Spleen (tissue), 11 donors: ENCODE results near the gene HACD1. TPM values are rescaled to one million over a fixed set of nuclear protein-coding genes. Genes with fewer than 3 reads are reported as not detected.
"Not testable (repeated sequence)": the region's sequence is repeated elsewhere in the genome, so short reads cannot be mapped to it uniquely, and the experiment has no call there.

Experiments
- DNase-seq: peaks from one replicate; pipeline ENCODE4 v3.0.0-alpha.2; 2020
- H3K27ac ChIP-seq, 8 donors: fragments of 200-600 bp; sonication (generic) in 7 of 8; 1 replicate in 4 of 8; 2 replicates in 4 of 8; pipeline versions ENCODE4 v1.5.0 to v1.8.0; 2016 to 2021; ENCODE audit warnings: inconsistent platforms in 4 of 8, mild to moderate bottlenecking in 4 of 8, moderate library complexity in 1 of 8
- H3K27me3 ChIP-seq, 7 donors: fragments of 200-600 bp; sonication (generic) in 6 of 7; replicated peaks in 1 of 7; 1 replicate in 4 of 7; 2 replicates in 3 of 7; pipeline versions ENCODE4 v1.5.0 to v1.8.0; 2016 to 2021; ENCODE audit warnings: inconsistent platforms in 3 of 7, mild to moderate bottlenecking in 1 of 7
- H3K36me3 ChIP-seq, 6 donors: fragments of 200-600 bp; sonication (generic) in 5 of 6; 1 replicate in 4 of 6; 2 replicates in 2 of 6; pipeline versions ENCODE4 v1.5.0 to v1.8.0; 2016 to 2021; ENCODE audit warnings: inconsistent platforms in 2 of 6
- H3K4me1 ChIP-seq, 6 donors: fragments of 200-600 bp; sonication (generic) in 5 of 6; 1 replicate in 3 of 6; 2 replicates in 3 of 6; pipeline versions ENCODE4 v1.5.0 to v1.8.0; 2016 to 2021; ENCODE audit warnings: inconsistent platforms in 3 of 6
- H3K4me3 ChIP-seq, 8 donors: fragments of 200-600 bp; sonication (generic) in 7 of 8; 1 replicate in 4 of 8; 2 replicates in 4 of 8; pipeline versions ENCODE4 v1.5.0 to v1.8.0; 2016 to 2021; ENCODE audit warnings: inconsistent platforms in 4 of 8, mild to moderate bottlenecking in 4 of 8, moderate library complexity in 2 of 8
- H3K9me3 ChIP-seq, 8 donors: fragments of 200-600 bp; sonication (generic) in 7 of 8; 1 replicate in 4 of 8; 2 replicates in 4 of 8; pipeline versions ENCODE4 v1.5.0 to v1.8.0; 2016 to 2021; ENCODE audit warnings: inconsistent platforms in 4 of 8
- CTCF ChIP-seq, 11 experiments: fragments of 200-600 bp in 7 of 11; fragments of 450-650 bp in 4 of 11; sonication (generic) in 4 of 11; IDR thresholded peaks in 8 of 11; conservative IDR thresholded peaks in 3 of 11; 1 replicate in 7 of 11; 2 replicates in 4 of 11; pipeline versions ENCODE4 v1.4.0 to v1.8.0; 2016 to 2021; ENCODE audit warnings: antibody characterized with exemption in 11 of 11, inconsistent platforms in 4 of 11, mild to moderate bottlenecking in 1 of 11
- POLR2A ChIP-seq, 3 donors: fragments of 450-650 bp; IDR thresholded peaks; one replicate each; pipeline ENCODE4 v1.5.1; 2017; ENCODE audit warnings: antibody characterized with exemption in 3 of 3, mild to moderate bottlenecking in 1 of 3
- POLR2AphosphoS5 ChIP-seq, 3 donors: sonication (generic); formaldehyde crosslinking; IDR thresholded peaks; one replicate each; pipeline ENCODE4 v1.5.1; 2017; ENCODE audit warnings: antibody characterized with exemption in 3 of 3
- WGBS, 5 donors: extraction: QIAGEN DNeasy Blood & Tissue Kit in 3 of 5; methylation state at CpG; one replicate each; pipeline versions ENCODE4 v1.1.5 to v1.1.7; 2013 to 2018; 5-methylcytosine and 5-hydroxymethylcytosine counted together
- intact Hi-C: fragments of 100-400 bp; cut with DNase I; formaldehyde crosslinking; loops from one replicate; pipeline ENCODE4 v1.15.0; 2023; ENCODE audit warnings: low total_unique reads
- polyA plus RNA-seq, 3 donors: library from polyadenylated mRNA; stranded (reverse); fragments of 200-250 nt; gene quantifications; one replicate each; pipeline ENCODE4 v1.2.1, GENCODE V29; 2013
- total RNA-seq, 7 donors: library from RNA; depleted of rRNA in 3 of 7; stranded (reverse); fragments of >200 nt in 3 of 7; fragmentation: NEBNext Ultra II Directional in 4 of 7; extraction: Animal tissue kit (Norgen Biotek cat#: 25700) in 4 of 7; gene quantifications; one replicate each; pipeline versions ENCODE4 v1.1.0 to v1.2.1, GENCODE V29; 2016 to 2021
- donor health status: healthy with polysubstance abuse.
- donor health status: DM: no; HTN: no; CAD: no; lungs with moderate emphysema.
- donor health status: DM: no; HTN: no; CAD: no.
- donor health status: Bipolar disorder and iron deficiency.
- donor health status: healthy.
- donor health status: DM: no; HTN: no; CAD: no.
- donor health status: DM: yes; HTN: yes; CAD: no.

Gene HACD1
- total and polyA plus RNA-seq, 10 donors = 2.8 to 4.9 (median 3.5) TPM

- Histone ChIP-seq H3K36me3 (no peaks in the 10 kb centered on the region), H3K27ac (no peak overlapping the region), H3K27me3 (no peaks in the 10 kb centered on the region), H3K9me3 (no peaks in the 10 kb centered on the region), H3K4me3 (no peak overlapping the region), H3K4me1 (no peaks in the 10 kb centered on the region)
- no peak for DNase-seq
- TF ChIP-seq CTCF (IDR thresholded peaks at IDR 0.05 in 8 of 11, conservative IDR thresholded peaks at IDR 0.05 in 3 of 11) (no peak), POLR2A (IDR thresholded peaks at IDR 0.05) (no peak), POLR2AphosphoS5 (IDR thresholded peaks at IDR 0.05) (no peak)
- intact Hi-C loops = no loop called here
- 88 to 94% (median 91%) methylated on average over 1 of the region's 1 CpG for WGBS, 5 donors
These were observed 16.2 kb upstream of the HACD1 start for GRCh38 chr10:17633353-17633752.

GRCh38 chr10:17632590-17632989 lies 15.4 kb upstream of the HACD1 start:
- H3K4me1 ChIP-seq, H3K27me3 ChIP-seq, H3K36me3 ChIP-seq, H3K27ac ChIP-seq, intact Hi-C loops, H3K4me3 ChIP-seq, DNase-seq, H3K9me3 ChIP-seq: not testable (repeated sequence)
- 77 to 89% (median 86%) methylated on average over 8 of the region's 8 CpGs for WGBS, 5 donors

GRCh38 chr10:17626656-17627055 lies 9.5 kb upstream of the HACD1 start:
- no peaks in the 10 kb centered on the region for H3K36me3 ChIP-seq
- intact Hi-C loops = no loop called here
- 44 to 63% (median 59%) methylated on average over 1 of the region's 1 CpG for WGBS, 5 donors
- no peak overlapping the region for H3K27ac ChIP-seq
- DNase-seq = no peak
- H3K27me3 ChIP-seq = peaks cover 0 to 7% (median 0%) of the 10 kb centered on the region in 7 donors
- no peak overlapping the region for H3K4me3 ChIP-seq
- H3K9me3 ChIP-seq = no peaks in the 10 kb centered on the region
- no peak for TF ChIP-seq POLR2A (IDR thresholded peaks at IDR 0.05)
- no peaks in the 10 kb centered on the region for H3K4me1 ChIP-seq

GRCh38 chr10:17624996-17625395 lies 7.8 kb upstream of the HACD1 start:
- DNase-seq = no peak
- no peaks in the 10 kb centered on the region for H3K4me1 ChIP-seq
- peaks cover 0 to 18% (median under 1%) of the 10 kb centered on the region in 7 donors for H3K27me3 ChIP-seq
- H3K36me3 ChIP-seq = no peaks in the 10 kb centered on the region
- WGBS, 5 donors = 62 to 77% (median 68%) methylated on average over 3 of the region's 3 CpGs
- no peak overlapping the region for H3K4me3 ChIP-seq
- no peak overlapping the region for H3K27ac ChIP-seq
- intact Hi-C loops = no loop called here
- H3K9me3 ChIP-seq = no peaks in the 10 kb centered on the region
- no peak for TF ChIP-seq POLR2A (IDR thresholded peaks at IDR 0.05)
- no peak for TF ChIP-seq POLR2AphosphoS5 (IDR thresholded peaks at IDR 0.05)
- no peak for TF ChIP-seq CTCF (IDR thresholded peaks at IDR 0.05 in 8 of 11, conservative IDR thresholded peaks at IDR 0.05 in 3 of 11)

- Histone ChIP-seq H3K9me3 (no peaks in the 10 kb centered on the region), H3K4me3 (no peak overlapping the region), H3K4me1 (peaks cover 4 to 11% (median 7%) of the 10 kb centered on the region in 6 donors), H3K27me3 (peaks cover 0 to 48% (median 2%) of the 10 kb centered on the region in 7 donors), H3K27ac (no peak overlapping the region), H3K36me3 (no peaks in the 10 kb centered on the region)
- TF ChIP-seq CTCF (IDR thresholded peaks at IDR 0.05 in 8 of 11, conservative IDR thresholded peaks at IDR 0.05 in 3 of 11) = no peak
- no peak for TF ChIP-seq POLR2A (IDR thresholded peaks at IDR 0.05)
- no peak for TF ChIP-seq POLR2AphosphoS5 (IDR thresholded peaks at IDR 0.05)
- intact Hi-C loops = no loop called here
- DNase-seq = no peak
- 83 to 89% (median 86%) methylated on average over 8 of the region's 8 CpGs for WGBS, 5 donors
These were observed 4.9 kb upstream of the HACD1 start for GRCh38 chr10:17622061-17622460.
